Naive thymus-derived CD4-positive, alpha-beta T cell (primary cell): ENCODE data around the gene CPNE2. TPM values are rescaled to one million over a fixed set of nuclear protein-coding genes. Genes with fewer than 3 reads are reported as not detected.
A peak's percentile ranks its signal among the peaks of the same experiment; 100 is the strongest.
"Not testable (repeated sequence)": the region's sequence is repeated elsewhere in the genome, so short reads cannot be mapped to it uniquely, and the experiment has no call there.

ENCODE experiments used
- ATAC-seq: fragments of 150-1000 bp; cut with Tn5 transposase; 2 replicates; pipeline ENCODE4 v1.10.0; 2021; ENCODE audit warnings: mild to moderate bottlenecking, moderate library complexity
- CTCF ChIA-PET: fragments of 350-600 bp; sonication (Branson Sonifier 250); formaldehyde crosslinking; loops from one replicate; lab custom pipeline; 2021; ENCODE audit warnings: antibody characterized with exemption; lab: Charles Lee
- POLR2A ChIA-PET: fragments of 350-600 bp; sonication (Branson Sonifier 250); formaldehyde crosslinking; loops from one replicate; lab custom pipeline; 2021; ENCODE audit warnings: antibody characterized with exemption, inconsistent platforms; lab: Charles Lee
- DNase-seq, 9 donors: peaks; one replicate each; pipeline versions ENCODE4 v3.0.0 to v3.0.0-alpha.2; 2020 to 2022; ENCODE audit warnings: mixed read lengths in 1 of 9
- H3K27ac ChIP-seq: one replicate; pipeline ENCODE4 v1.7.0; 2013; ENCODE audit warnings: mild to moderate bottlenecking, low read depth, low read length, moderate library complexity
- H3K27me3 ChIP-seq, 2 donors: one replicate each; pipeline ENCODE4 v1.7.0; 2013; ENCODE audit warnings: low read length in 2 of 2, mild to moderate bottlenecking in 2 of 2, moderate library complexity in 2 of 2; ENCODE audit not compliant: control insufficient read depth in 2 of 2, insufficient read depth in 2 of 2
- H3K36me3 ChIP-seq, 3 experiments: 1 replicate in 2 of 3; 2 replicates in 1 of 3; pipeline ENCODE4 v1.7.0; 2013; ENCODE audit warnings: low read length in 3 of 3, mild to moderate bottlenecking in 3 of 3, moderate library complexity in 1 of 3; ENCODE audit not compliant: insufficient read depth in 3 of 3, control insufficient read depth in 2 of 3
- H3K4me1 ChIP-seq, 2 donors: one replicate each; pipeline ENCODE4 v1.7.0; 2013; ENCODE audit warnings: low read length in 2 of 2, mild to moderate bottlenecking in 2 of 2, moderate library complexity in 1 of 2; ENCODE audit not compliant: control insufficient read depth in 2 of 2, insufficient read depth in 2 of 2
- H3K4me3 ChIP-seq: 2 replicates; pipeline ENCODE4 v1.7.0; 2013; ENCODE audit warnings: mild to moderate bottlenecking, low read length
- H3K9me3 ChIP-seq, 3 experiments: 1 replicate in 2 of 3; 2 replicates in 1 of 3; pipeline ENCODE4 v1.7.0; 2013; ENCODE audit warnings: low read length in 3 of 3; ENCODE audit not compliant: control insufficient read depth in 2 of 3
- H3K27ac Mint-ChIP-seq, 9 donors: one replicate each; pipeline ENCODE4 v1.8.0; 2020 to 2022; ENCODE audit warnings: mixed read lengths in 9 of 9, mild to moderate bottlenecking in 8 of 9, moderate library complexity in 5 of 9, inconsistent platforms in 2 of 9
- H3K27me3 Mint-ChIP-seq, 5 donors: one replicate each; pipeline ENCODE4 v1.8.0; 2021 to 2022; ENCODE audit warnings: mixed read lengths in 5 of 5, mild to moderate bottlenecking in 1 of 5
- H3K36me3 Mint-ChIP-seq, 5 donors: one replicate each; pipeline ENCODE4 v1.8.0; 2020 to 2022; ENCODE audit warnings: mixed read lengths in 5 of 5, mild to moderate bottlenecking in 3 of 5, inconsistent platforms in 1 of 5
- H3K4me1 Mint-ChIP-seq, 7 donors: one replicate each; pipeline ENCODE4 v1.8.0; 2020 to 2022; ENCODE audit warnings: mixed read lengths in 7 of 7, mild to moderate bottlenecking in 3 of 7, inconsistent platforms in 1 of 7
- H3K4me3 Mint-ChIP-seq, 10 donors: one replicate each; pipeline ENCODE4 v1.8.0; 2020 to 2022; ENCODE audit warnings: mild to moderate bottlenecking in 10 of 10, mixed read lengths in 10 of 10, moderate library complexity in 6 of 10, inconsistent platforms in 2 of 10
- H3K9me3 Mint-ChIP-seq, 11 donors: one replicate each; pipeline ENCODE4 v1.8.0; 2020 to 2022; ENCODE audit warnings: mixed read lengths in 11 of 11, mild to moderate bottlenecking in 4 of 11, inconsistent platforms in 1 of 11, moderate library complexity in 1 of 11
- intact Hi-C, 2 donors: fragments of 100-400 bp; cut with micrococcal nuclease; formaldehyde crosslinking; loops; one replicate each; pipeline ENCODE4 v1.15.1; 2023
- polyA plus RNA-seq, 2 donors: library from polyadenylated mRNA; unstranded; fragments of 300-500 nt; fragmentation: Illumina TruSeq; gene quantifications; one replicate each; pipeline ENCODE4 v1.2.3, GENCODE V29; 2021
- total RNA-seq, 6 experiments: library from RNA in 5 of 6; stranded (reverse) in 5 of 6; gene quantifications; 1 replicate in 5 of 6; 2 replicates in 1 of 6; pipeline ENCODE4 v1.2.3 and lab custom pipeline; 2021 to 2026

The CPNE2 gene
- total and polyA plus RNA-seq, 7 experiments from 2014 or later, result 1.1 to 12.6 (median 5.5) TPM

DNA sequence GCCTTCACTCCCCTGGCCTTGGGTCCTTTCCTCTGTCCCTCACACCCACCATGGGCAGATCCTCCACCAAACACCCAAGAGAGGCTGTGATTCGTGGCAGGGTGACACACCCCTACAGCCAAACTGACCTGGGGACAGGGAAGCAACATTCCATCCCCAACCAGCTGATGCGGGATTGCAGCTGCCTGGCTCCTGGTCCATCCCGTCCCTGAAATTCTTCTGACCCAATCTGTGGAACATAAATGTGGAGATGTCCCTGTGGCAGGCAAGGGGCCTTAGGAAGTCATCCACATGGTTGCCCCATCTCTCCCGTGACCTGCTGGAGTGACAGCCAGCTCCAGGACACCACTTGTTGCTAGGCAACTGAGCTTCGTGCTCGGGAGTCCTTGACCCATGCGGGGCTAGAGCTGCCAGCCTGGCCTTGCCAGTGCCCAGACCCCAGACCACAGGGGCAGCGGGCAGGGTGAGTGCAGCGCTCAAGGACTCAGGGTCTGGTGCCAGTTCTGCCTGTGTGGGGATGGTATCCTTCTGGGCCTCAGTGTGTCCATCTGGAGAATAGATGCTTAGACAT lies 34.0 kb upstream of the CPNE2 start:
- DNase-seq (no peak), ATAC-seq (no peak)
- intact Hi-C loops, result no loop called here
- ChIA-PET CTCF (no interaction called here), POLR2A (no interaction called here)
- Histone ChIP-seq H3K4me1 (no peaks in the 10 kb centered on the region), H3K4me3 (no peak overlapping the region), H3K27me3 (no peaks in the 10 kb centered on the region), H3K27ac (peak overlapping the region; percentile 36), H3K36me3 (peaks cover 38 to 86% (median 45%) of the 10 kb centered on the region in 3 experiments), H3K9me3 (no peaks in the 10 kb centered on the region)
- Mint-ChIP-seq H3K4me3 (no peak overlapping the region), H3K27ac (peak overlapping the region in 8 of 9 donors; percentile 43 to 82 (median 74)), H3K9me3 (peaks cover 0 to 2% (median 0%) of the 10 kb centered on the region in 11 donors), H3K36me3 (peaks cover 13 to 49% (median 28%) of the 10 kb centered on the region in 5 donors), H3K4me1 (peaks cover 6 to 37% (median 17%) of the 10 kb centered on the region in 7 donors), H3K27me3 (no peaks in the 10 kb centered on the region)

DNA sequence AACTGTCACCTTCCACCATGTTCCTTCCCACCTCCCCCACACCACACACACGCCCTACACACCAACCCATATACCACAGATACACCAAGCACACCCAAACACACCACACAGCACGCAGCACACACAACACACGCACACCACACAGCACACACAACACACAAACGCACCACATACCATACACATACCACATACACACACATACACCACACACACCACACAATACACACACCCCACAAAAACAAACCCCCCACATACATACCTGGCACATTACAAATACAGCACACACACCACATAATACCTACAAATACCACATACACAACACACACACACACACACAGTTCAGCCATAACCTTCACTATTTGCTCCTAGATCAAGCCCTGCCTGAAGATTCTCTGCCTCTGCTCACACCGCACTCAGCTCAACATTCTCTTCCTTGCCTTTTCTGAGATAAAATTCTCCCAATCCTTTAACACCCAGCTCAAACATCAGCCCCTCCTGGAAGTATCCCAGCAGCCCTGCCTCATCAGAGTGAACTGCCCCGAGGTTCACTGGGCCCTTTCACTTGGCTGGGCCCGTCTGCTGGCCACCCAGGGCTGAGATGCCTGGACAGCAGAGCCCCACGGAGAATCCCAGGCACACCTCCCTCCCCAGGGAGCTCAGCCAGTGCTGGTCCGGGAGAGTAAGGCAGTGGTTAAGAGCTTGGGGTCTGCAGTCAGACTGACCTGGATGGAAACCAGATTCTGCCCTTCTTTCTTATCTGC lies 31.9 kb upstream of the CPNE2 start:
- Mint-ChIP-seq H3K27ac (peak overlapping the region in 8 of 9 donors; percentile 63 to 92 (median 77)), H3K36me3 (peaks cover 7 to 42% (median 27%) of the 10 kb centered on the region in 5 donors), H3K4me1 (peaks cover 4 to 32% (median 17%) of the 10 kb centered on the region in 7 donors), H3K27me3 (no peaks in the 10 kb centered on the region), H3K9me3 (no peaks in the 10 kb centered on the region), H3K4me3 (peak overlapping the region in 2 of 10 donors; percentile 10 to 44)
- ChIA-PET CTCF (interaction anchor here (0.6 to 1.5 kb wide), 2 partner anchors 20 to 96 kb away, joined by 3 to 6 read pairs; no protein-coding TSS in a partner anchor), POLR2A (no interaction called here)
- Histone ChIP-seq H3K27me3 (no peaks in the 10 kb centered on the region), H3K4me1 (no peaks in the 10 kb centered on the region), H3K27ac (peak overlapping the region; percentile 16), H3K4me3 (no peak overlapping the region), H3K36me3 (peaks cover 21 to 70% (median 28%) of the 10 kb centered on the region in 3 experiments), H3K9me3 (no peaks in the 10 kb centered on the region)
- DNase-seq (no peak), ATAC-seq (peak; percentile 14)
- intact Hi-C loops, result loop anchor here in 1 of 2 donors (1.0 kb wide), 1 partner anchor 96 kb away; no protein-coding TSS in a partner anchor

DNA sequence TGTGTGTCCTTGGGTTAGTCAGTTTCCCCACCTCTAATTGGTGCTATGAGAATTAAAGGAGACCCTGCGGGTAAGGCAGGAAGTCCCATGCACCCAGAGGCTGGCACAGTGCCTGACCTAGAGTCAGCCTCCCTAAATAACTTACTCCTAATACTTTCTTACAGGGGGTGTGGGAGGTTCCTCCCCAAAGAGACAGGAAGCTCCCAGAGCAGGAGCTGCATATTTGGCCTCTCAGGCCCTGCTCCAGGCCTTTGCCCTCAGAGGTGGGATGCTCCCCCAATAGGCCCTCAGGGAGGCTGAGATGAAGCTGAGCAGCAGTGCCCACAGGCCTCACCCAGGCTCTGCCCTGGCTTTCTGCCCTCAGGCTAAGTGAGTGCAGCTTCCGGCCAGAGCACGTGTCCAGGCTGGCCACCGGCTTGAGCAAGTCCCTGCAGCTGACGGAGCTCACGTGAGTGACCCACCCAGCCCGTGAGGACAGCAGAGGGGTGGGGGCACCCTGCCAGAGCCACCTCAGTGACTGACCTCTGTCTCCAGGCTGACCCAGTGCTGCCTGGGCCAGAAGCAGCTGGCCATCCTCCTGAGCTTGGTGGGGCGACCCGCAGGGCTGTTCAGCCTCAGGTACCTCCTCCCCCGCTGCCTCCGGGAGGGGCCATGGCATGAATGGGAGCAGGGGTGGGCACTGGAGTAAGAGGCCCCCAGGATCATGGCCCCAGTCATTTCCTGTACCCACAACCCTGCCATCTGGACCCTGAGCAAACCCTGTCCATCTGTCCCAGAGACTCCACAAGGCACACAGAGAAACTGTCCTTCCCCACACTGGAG lies 31.1 kb upstream of the CPNE2 start:
- H3K9me3 ChIP-seq, result no peaks in the 10 kb centered on the region
- intact Hi-C loops, result no loop called here
- H3K27ac ChIP-seq, result peak overlapping the region; percentile 16
- Mint-ChIP-seq H3K9me3 (peaks cover 0 to 2% (median 0%) of the 10 kb centered on the region in 11 donors), H3K4me3 (peak overlapping the region in 1 of 10 donors; percentile 44), H3K27ac (peak overlapping the region; percentile 8 to 92 (median 75)), H3K36me3 (peaks cover 7 to 36% (median 27%) of the 10 kb centered on the region in 5 donors), H3K27me3 (no peaks in the 10 kb centered on the region), H3K4me1 (peaks cover 4 to 32% (median 17%) of the 10 kb centered on the region in 7 donors)
- CTCF ChIA-PET, result interaction anchor here (1.0 to 1.5 kb wide), 2 partner anchors 96 to 97 kb away, joined by 5 to 6 read pairs; no protein-coding TSS in a partner anchor
- H3K4me1 ChIP-seq, result no peaks in the 10 kb centered on the region
- POLR2A ChIA-PET, result interaction anchor here (0.9 to 1.8 kb wide), 3 partner anchors 10 to 72 kb away, joined by 3 to 8 read pairs (median 4); partner anchors contain the start of gene NLRC5
- no peaks in the 10 kb centered on the region for H3K27me3 ChIP-seq
- no peak overlapping the region for H3K4me3 ChIP-seq
- H3K36me3 ChIP-seq, result peaks cover 17 to 70% (median 28%) of the 10 kb centered on the region in 3 experiments
- DNase-seq, result no peak
- peak; percentile 50 for ATAC-seq

DNA sequence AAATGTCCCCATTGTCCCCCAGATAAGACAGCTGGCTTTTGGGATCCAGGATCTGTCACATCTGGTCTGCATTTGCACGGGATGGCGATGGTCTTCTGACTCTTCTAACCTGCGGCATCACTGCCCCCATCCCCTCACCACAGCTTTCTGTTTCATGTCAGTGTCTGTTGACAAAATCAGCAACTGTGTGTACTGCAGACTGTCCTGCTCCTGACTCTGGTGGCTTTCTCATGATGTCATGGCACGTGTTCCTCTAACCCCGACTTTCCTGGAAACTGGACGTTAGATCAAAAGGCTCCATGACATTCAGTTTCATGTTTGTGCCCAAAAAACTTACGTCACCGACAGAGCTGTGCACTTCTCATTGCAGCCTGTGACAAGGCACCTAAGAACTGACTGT lies 30.1 kb upstream of the CPNE2 start:
- Histone ChIP-seq H3K27me3 (no peaks in the 10 kb centered on the region), H3K4me1 (no peaks in the 10 kb centered on the region), H3K4me3 (no peak overlapping the region), H3K27ac (no peak overlapping the region), H3K36me3 (peaks cover 17 to 75% (median 28%) of the 10 kb centered on the region in 3 experiments), H3K9me3 (no peaks in the 10 kb centered on the region)
- ChIA-PET POLR2A (interaction anchor here (0.9 to 1.8 kb wide), 3 partner anchors 11 to 73 kb away, joined by 3 to 8 read pairs (median 4); partner anchors contain the start of gene NLRC5), CTCF (interaction anchor here (1.0 kb wide), 1 partner anchor 97 kb away, joined by 5 read pairs; no protein-coding TSS in a partner anchor)
- H3K4me3 Mint-ChIP-seq, result no peak overlapping the region
- H3K27me3 Mint-ChIP-seq, result no peaks in the 10 kb centered on the region
- peaks cover 0 to 2% (median 0%) of the 10 kb centered on the region in 11 donors for H3K9me3 Mint-ChIP-seq
- no peak for DNase-seq
- peak; percentile 20 for ATAC-seq
- intact Hi-C loops, result no loop called here
- peaks cover 7 to 43% (median 27%) of the 10 kb centered on the region in 5 donors for H3K36me3 Mint-ChIP-seq
- H3K4me1 Mint-ChIP-seq, result peaks cover 4 to 32% (median 17%) of the 10 kb centered on the region in 7 donors
- peak overlapping the region in 7 of 9 donors; percentile 18 to 70 (median 53) for H3K27ac Mint-ChIP-seq

DNA sequence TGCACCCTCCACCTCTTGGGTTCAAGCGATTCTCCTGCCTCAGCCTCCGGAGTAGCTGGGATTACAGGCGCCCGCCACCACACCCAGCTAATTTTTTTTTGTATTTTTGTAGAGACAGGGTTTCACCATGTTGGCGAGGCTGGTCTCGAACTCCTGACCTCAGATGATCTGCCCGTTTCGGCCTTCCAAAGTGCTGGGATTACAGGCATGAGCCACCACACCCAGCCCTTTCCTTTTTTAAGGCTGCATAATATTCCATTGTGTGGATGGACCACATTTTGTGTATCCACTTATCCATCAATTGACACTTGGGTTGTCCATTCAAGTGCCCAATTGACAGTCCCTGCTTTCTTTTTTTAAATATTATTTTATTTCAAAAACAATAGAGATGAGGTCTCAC lies 29.2 kb upstream of the CPNE2 start:
- H3K36me3 ChIP-seq, result peaks cover 14 to 75% (median 19%) of the 10 kb centered on the region in 3 experiments
- H3K27me3 ChIP-seq, DNase-seq, H3K4me3 Mint-ChIP-seq, H3K27me3 Mint-ChIP-seq, H3K4me1 ChIP-seq, H3K4me3 ChIP-seq, ATAC-seq, H3K9me3 ChIP-seq, H3K27ac ChIP-seq, intact Hi-C loops, H3K9me3 Mint-ChIP-seq: not testable (repeated sequence)
- CTCF ChIA-PET, result interaction anchor here (0.7 to 0.9 kb wide), 2 partner anchors 113 to 536 kb away, joined by 3 to 4 read pairs; no protein-coding TSS in a partner anchor
- H3K4me1 Mint-ChIP-seq, result peaks cover 0 to 26% (median 15%) of the 10 kb centered on the region in 7 donors
- H3K27ac Mint-ChIP-seq, result peak overlapping the region in 2 of 9 donors; percentile 18 to 42
- peaks cover 7 to 36% (median 27%) of the 10 kb centered on the region in 5 donors for H3K36me3 Mint-ChIP-seq
- POLR2A ChIA-PET, result interaction anchor here (0.8 to 1.8 kb wide), 2 partner anchors 12 to 77 kb away, joined by 4 to 8 read pairs; no protein-coding TSS in a partner anchor
